ENCODE measurements around the gene GZF1.
A peak's percentile ranks its signal among the peaks of the same experiment; 100 is the strongest.
"Not testable (repeated sequence)": the region's sequence is repeated elsewhere in the genome, so short reads cannot be mapped to it uniquely, and the experiment has no call there.

GZF1 gene

GRCh38 chr20:23344336-23344735 lies 17.6 kb upstream of the GZF1 start:
- no peak overlapping the region for H3K27ac ChIP-seq
- DNase-seq (ENCODE audit: low read depth, low spot score) = no peak

- no peak for DNase-seq (ENCODE audit: low read depth, low spot score)
- no peak overlapping the region for H3K27ac ChIP-seq
These were observed 16.0 kb upstream of the GZF1 start for GRCh38 chr20:23346002-23346401.

- H3K27ac ChIP-seq = no peak overlapping the region
- no peak for DNase-seq (ENCODE audit: low read depth, low spot score)
These were observed 14.2 kb upstream of the GZF1 start for GRCh38 chr20:23347791-23348190.

GRCh38 chr20:23348510-23348909 lies 13.5 kb upstream of the GZF1 start:
- DNase-seq (ENCODE audit: low read depth, low spot score) = not testable (repeated sequence)
- peak overlapping the region; percentile 99 for H3K27ac ChIP-seq

GRCh38 chr20:23349338-23350195 lies 12.4 kb upstream of the GZF1 start:
- peak; percentile 51 for DNase-seq (ENCODE audit: low read depth, low spot score)
- H3K27ac ChIP-seq = peak overlapping the region; percentile 99

- peak within 1 kb of the TSS; percentile 99 for H3K27ac ChIP-seq
- DNase-seq (ENCODE audit: low read depth, low spot score) = peak; percentile 96
These were observed 11.6 kb upstream of the GZF1 start, which contains the start of gene NXT1 for GRCh38 chr20:23350196-23350903. Gene NXT1, plus strand, starts transcription at chr20:23350791. Its CDS starts 3,251 bp downstream, at chr20:23354042.

- DNase-seq (ENCODE audit: low read depth, low spot score) = no peak
- H3K27ac ChIP-seq = peak overlapping the region; percentile 99
These were observed 10.8 kb upstream of the GZF1 start for GRCh38 chr20:23350904-23351838.

- H3K27ac ChIP-seq = no peak overlapping the region
- no peak for DNase-seq (ENCODE audit: low read depth, low spot score)
These were observed 5.8 kb upstream of the GZF1 start for GRCh38 chr20:23356203-23356602.

- H3K27ac ChIP-seq = peak overlapping the region; percentile 95
- DNase-seq (ENCODE audit: low read depth, low spot score) = peak; percentile 98
These were observed 4.0 kb upstream of the GZF1 start for GRCh38 chr20:23357767-23358562.

- no peak for DNase-seq (ENCODE audit: low read depth, low spot score)
- H3K27ac ChIP-seq = peak overlapping the region; percentile 95
These were observed 3.4 kb upstream of the GZF1 start for GRCh38 chr20:23358563-23358906.

- DNase-seq (ENCODE audit: low read depth, low spot score) = no peak
- peak overlapping the region; percentile 95 for H3K27ac ChIP-seq
These were observed 2.9 kb upstream of the GZF1 start for GRCh38 chr20:23358923-23359593.

GRCh38 chr20:23360531-23360930 lies 1.5 kb upstream of the GZF1 start:
- DNase-seq (ENCODE audit: low read depth, low spot score) = no peak
- peak overlapping the region; percentile 91 for H3K27ac ChIP-seq

- H3K27ac ChIP-seq = peak overlapping the region; percentile 91
- DNase-seq (ENCODE audit: low read depth, low spot score) = no peak
These were observed 885 bp upstream of the GZF1 start for GRCh38 chr20:23361119-23361475.

- peak overlapping the region; percentile 91 for H3K27ac ChIP-seq
- DNase-seq (ENCODE audit: low read depth, low spot score) = no peak
These were observed 642 bp downstream of the GZF1 start for GRCh38 chr20:23362392-23363256.

- H3K27ac ChIP-seq = peak overlapping the region; percentile 91
- no peak for DNase-seq (ENCODE audit: low read depth, low spot score)
These were observed 1.3 kb downstream of the GZF1 start for GRCh38 chr20:23363257-23363649.

GRCh38 chr20:23365390-23366165 lies 3.6 kb downstream of the GZF1 start:
- DNase-seq (ENCODE audit: low read depth, low spot score) = no peak
- peak overlapping the region; percentile 44 for H3K27ac ChIP-seq

- peak overlapping the region; percentile 44 for H3K27ac ChIP-seq
- DNase-seq (ENCODE audit: low read depth, low spot score) = no peak
These were observed 4.4 kb downstream of the GZF1 start for GRCh38 chr20:23366384-23366783.
